Activated T-cell treated with anti-CD3 and anti-CD28 coated beads, Interleukin-2, amount 50 U/mL, for 72 hours (primary cell): Measurements from ENCODE around the gene L1CAM. TPM values are rescaled to one million over a fixed set of nuclear protein-coding genes. Genes with fewer than 3 reads are reported as not detected.
"Not testable (repeated sequence)": the region's sequence is repeated elsewhere in the genome, so short reads cannot be mapped to it uniquely, and the experiment has no call there.

Source experiments
- ATAC-seq, 2 donors: fragments of 150-1000 bp; cut with Tn5 transposase; replicated peaks in 1 of 2; 2 replicates each; pipeline ENCODE4 v1.10.0; 2021; ENCODE audit warnings: moderate library complexity in 2 of 2, mild to moderate bottlenecking in 1 of 2
- DNase-seq, 2 donors: peaks; one replicate each; pipeline ENCODE4 v3.0.0; 2021 to 2022; ENCODE audit warnings: mixed read lengths in 1 of 2
- H3K27ac Mint-ChIP-seq: one replicate; pipeline ENCODE4 v1.8.0; 2022; ENCODE audit warnings: mild to moderate bottlenecking, moderate library complexity, mixed read lengths
- H3K27me3 Mint-ChIP-seq: one replicate; pipeline ENCODE4 v1.8.0; 2022; ENCODE audit warnings: low read depth, mixed read lengths
- H3K36me3 Mint-ChIP-seq, 2 donors: one replicate each; pipeline ENCODE4 v1.8.0; 2022; ENCODE audit warnings: mixed read lengths in 2 of 2, mild to moderate bottlenecking in 1 of 2; ENCODE audit not compliant: insufficient read depth in 2 of 2
- H3K4me1 Mint-ChIP-seq: one replicate; pipeline ENCODE4 v1.8.0; 2022; ENCODE audit warnings: low read depth, mixed read lengths
- H3K4me3 Mint-ChIP-seq, 2 donors: one replicate each; pipeline ENCODE4 v1.8.0; 2022; ENCODE audit warnings: mild to moderate bottlenecking in 2 of 2, mixed read lengths in 2 of 2, moderate library complexity in 2 of 2
- H3K9me3 Mint-ChIP-seq, 2 donors: one replicate each; pipeline ENCODE4 v1.8.0; 2022; ENCODE audit warnings: mixed read lengths in 2 of 2
- total RNA-seq, 2 donors: library from RNA; stranded (reverse); gene quantifications; one replicate each; pipeline ENCODE4 v1.2.3, GENCODE V29; 2022

The L1CAM gene
- total RNA-seq, 2 donors from 2014 or later: 1.8 to 2.1 TPM

DNA sequence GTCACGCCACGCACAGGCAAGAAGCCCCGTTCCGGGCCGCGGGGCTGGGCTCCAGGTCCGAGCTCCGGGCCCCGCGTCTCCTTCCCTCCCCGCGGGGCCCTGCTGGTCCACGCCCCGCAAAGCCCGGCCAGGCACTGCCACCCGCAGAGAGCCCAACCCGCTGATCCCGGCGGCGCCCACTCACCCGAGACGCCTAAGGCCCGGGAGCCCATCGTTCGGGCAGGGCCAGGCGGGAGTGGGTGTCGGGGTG is 56.5 kb downstream of the L1CAM start:
- DNase-seq (no peak), ATAC-seq (peak; percentile 15 to 27)
- Mint-ChIP-seq H3K9me3 (no peaks in the 10 kb centered on the region), H3K27ac (no peak overlapping the region), H3K4me1 (no peaks in the 10 kb centered on the region), H3K4me3 (peak overlapping the region; percentile 47 to 52), H3K36me3 (no peaks in the 10 kb centered on the region), H3K27me3 (peaks cover 35% of the 10 kb centered on the region)

DNA sequence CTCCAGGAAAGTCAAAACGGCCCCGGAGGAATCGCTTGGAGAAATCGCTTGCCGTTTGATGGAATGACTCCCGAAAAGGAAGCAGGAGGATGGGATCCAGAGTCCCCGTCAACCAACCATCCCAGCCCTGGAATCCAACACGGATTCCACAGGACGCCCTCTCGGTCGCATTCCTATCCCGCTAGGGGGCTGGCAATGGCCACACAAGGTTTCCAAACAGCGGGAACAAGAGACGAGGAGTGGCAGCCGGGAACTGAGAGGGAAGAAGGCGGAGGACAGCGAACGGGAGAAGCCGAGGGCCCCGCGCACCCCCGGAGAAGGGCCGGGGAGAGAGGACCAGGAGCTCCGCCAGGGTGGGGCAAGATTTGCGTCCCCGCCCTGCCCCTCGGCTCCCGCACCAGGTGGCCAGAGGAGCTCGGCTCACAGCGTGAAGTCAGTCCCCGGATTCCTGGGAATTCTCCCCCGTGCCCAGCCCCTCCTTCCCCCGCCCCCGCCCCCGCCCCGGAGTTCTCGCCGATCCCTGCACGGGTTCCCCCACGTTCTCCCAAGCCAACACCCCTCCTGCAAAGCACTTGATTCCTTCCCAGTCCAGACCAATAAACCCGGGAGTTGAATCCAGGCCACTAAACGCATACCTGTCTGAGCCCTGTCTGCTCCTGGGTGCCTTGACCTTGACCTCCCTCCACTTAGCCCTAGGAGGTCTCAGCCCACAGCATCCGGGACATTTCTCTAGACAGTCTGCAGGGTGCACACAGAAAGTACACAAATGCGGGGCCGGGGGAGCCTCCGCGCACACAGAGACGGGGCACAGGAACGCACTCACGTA is 57.0 kb downstream of the L1CAM start:
- Mint-ChIP-seq H3K4me3 (peak overlapping the region; percentile 47 to 52), H3K27ac (no peak overlapping the region), H3K9me3 (no peaks in the 10 kb centered on the region), H3K4me1 (no peaks in the 10 kb centered on the region), H3K27me3 (peaks cover 35% of the 10 kb centered on the region), H3K36me3 (no peaks in the 10 kb centered on the region)
- peak; percentile 19 to 34 for ATAC-seq
- no peak for DNase-seq

DNA sequence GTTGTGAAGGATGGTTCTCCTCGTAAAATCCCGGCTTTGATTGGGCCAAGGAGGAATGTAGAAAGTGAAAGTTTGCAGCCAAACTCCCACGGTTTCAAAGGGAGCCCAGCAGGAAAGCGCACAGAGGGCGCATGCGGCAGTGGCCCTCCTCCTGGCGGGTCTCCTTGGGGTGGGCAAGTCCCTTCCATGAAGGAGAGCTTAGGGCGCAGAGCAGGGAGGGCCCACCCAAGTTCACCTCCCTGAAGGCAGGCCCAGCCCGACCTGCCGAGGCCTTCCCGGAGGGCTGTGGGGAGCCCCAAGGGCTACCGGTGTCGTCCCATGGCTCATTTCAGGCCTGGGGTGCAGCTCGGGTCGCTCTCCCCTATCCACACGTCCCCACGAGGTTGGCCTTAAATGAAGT is 57.7 kb downstream of the L1CAM start:
- Mint-ChIP-seq H3K27me3 (peaks cover 35% of the 10 kb centered on the region), H3K9me3 (no peaks in the 10 kb centered on the region), H3K4me3 (no peak overlapping the region), H3K4me1 (no peaks in the 10 kb centered on the region), H3K36me3 (no peaks in the 10 kb centered on the region), H3K27ac (no peak overlapping the region)
- ATAC-seq (no peak), DNase-seq (no peak)

DNA sequence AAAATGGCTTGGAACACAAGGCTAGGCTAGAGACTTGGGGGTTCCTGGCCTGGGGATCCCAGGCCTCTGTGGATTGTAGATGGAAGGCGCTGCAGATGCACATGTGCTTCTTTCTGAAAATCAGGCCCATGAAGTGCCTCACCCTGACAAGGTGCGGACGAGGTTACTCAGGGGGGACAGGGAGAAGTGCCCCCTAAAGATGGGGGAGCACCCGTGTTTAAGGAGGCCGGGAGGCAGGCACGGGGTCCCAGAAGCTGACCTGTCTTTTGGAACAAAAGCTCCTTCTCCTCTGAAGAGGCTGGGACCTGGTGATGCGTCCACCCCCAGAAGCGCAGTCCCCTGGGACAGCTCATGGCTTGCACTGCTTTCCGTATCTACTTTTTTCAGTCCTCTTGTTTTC is 58.1 kb downstream of the L1CAM start:
- H3K27me3 Mint-ChIP-seq: peaks cover 35% of the 10 kb centered on the region
- H3K27ac Mint-ChIP-seq: no peak overlapping the region
- no peak overlapping the region for H3K4me3 Mint-ChIP-seq
- H3K36me3 Mint-ChIP-seq: no peaks in the 10 kb centered on the region
- H3K9me3 Mint-ChIP-seq: no peaks in the 10 kb centered on the region
- DNase-seq (no peak), ATAC-seq (no peak)
- H3K4me1 Mint-ChIP-seq: no peaks in the 10 kb centered on the region

DNA sequence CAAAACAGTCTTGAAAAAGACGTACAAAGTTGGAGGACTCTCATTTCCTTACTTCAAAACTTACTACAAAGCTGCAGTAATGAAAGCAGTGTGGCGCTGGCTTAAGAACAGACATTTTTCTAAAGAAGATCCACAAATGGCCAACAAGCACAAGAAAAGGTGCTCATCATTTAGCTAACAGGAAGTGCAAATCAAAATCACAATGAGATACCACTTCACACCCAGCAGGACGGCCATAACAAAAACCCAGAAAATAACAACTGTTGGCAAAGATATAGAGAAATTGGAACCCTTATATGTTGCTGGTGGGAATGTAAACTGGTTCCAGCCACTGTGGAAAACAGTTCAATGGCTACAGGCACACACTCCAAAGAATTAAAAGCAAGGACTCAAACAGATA is 59.0 kb downstream of the L1CAM start:
- no peak for ATAC-seq
- DNase-seq: no peak
- Mint-ChIP-seq H3K27me3 (peaks cover 38% of the 10 kb centered on the region), H3K36me3 (no peaks in the 10 kb centered on the region), H3K4me3 (peak overlapping the region in 1 of 2 donors; percentile 15), H3K27ac (no peak overlapping the region), H3K9me3 (no peaks in the 10 kb centered on the region), H3K4me1 (peaks cover 8% of the 10 kb centered on the region)

DNA sequence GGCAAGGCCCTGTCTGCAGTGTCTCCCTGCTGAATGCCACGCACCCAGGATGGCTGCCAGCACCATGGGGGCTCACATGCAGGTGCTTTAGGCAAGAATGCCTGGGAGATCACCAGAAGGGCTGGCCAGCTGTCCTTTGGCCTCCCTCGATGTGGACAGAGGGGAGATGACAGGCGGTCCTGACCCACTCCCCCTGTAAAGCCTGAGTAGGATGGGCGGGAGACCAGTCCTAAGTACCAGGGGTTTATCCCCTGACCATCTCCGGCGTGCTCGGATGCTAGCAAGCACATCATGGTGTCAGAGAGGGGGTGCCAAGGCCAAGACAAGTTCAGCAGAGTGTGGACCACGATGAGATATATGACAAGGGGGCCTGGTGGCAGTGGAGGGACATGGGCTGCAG is 60.9 kb downstream of the L1CAM start:
- Mint-ChIP-seq H3K36me3 (no peaks in the 10 kb centered on the region), H3K27ac (no peak overlapping the region), H3K9me3 (no peaks in the 10 kb centered on the region), H3K4me1 (peaks cover 14% of the 10 kb centered on the region), H3K4me3 (no peak overlapping the region), H3K27me3 (peaks cover 27% of the 10 kb centered on the region)
- no peak for ATAC-seq
- no peak for DNase-seq

DNA sequence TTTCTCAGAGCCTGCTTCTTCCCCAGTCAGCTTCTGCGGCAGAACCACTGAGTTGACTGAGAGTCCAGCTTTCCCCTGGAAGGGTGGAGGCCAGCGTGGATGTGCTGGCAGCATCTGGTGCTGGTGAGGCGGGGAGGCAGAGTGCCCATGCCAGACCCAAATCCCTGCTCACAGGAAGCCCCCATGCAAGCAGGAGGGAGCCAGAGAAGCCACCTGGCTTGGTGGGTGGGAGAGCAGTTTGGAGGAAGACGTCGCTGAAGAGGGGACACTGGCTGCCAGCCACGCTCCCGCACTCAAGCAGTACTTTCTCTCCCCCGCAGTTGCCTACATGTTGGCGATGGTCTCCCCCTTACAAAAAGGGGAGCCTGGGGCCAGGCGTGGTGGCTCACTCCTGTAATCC is 61.6 kb downstream of the L1CAM start:
- Mint-ChIP-seq H3K36me3 (no peaks in the 10 kb centered on the region), H3K9me3 (no peaks in the 10 kb centered on the region), H3K4me3 (no peak overlapping the region), H3K4me1 (peaks cover 16% of the 10 kb centered on the region), H3K27ac (no peak overlapping the region), H3K27me3 (peaks cover 27% of the 10 kb centered on the region)
- no peak for ATAC-seq
- DNase-seq: no peak

DNA sequence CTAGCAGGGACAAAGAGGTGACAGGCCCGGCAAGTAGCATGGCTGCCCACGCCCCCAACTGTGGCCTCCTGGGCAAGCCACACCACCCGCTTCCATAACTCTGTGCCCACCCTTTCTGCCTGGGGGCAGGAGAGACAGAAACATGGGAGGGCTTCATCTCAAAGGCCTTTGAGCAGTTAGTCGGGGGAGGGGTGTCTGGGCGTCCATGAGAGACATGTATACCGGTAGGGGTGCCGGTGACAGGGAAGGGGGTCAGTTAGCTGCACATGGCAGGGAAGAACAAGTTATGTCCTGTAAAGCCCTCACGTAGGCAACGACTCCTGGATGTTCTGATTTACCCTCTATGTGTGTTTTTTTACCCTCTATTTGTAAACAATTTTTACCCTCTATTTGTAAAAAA is 64.9 kb downstream of the L1CAM start:
- Mint-ChIP-seq H3K27me3 (peaks cover 20% of the 10 kb centered on the region), H3K9me3 (no peaks in the 10 kb centered on the region), H3K4me3 (peak overlapping the region in 1 of 2 donors; percentile 28), H3K36me3 (no peaks in the 10 kb centered on the region), H3K4me1 (peaks cover 29% of the 10 kb centered on the region), H3K27ac (no peak overlapping the region)
- DNase-seq (no peak), ATAC-seq (no peak)

DNA sequence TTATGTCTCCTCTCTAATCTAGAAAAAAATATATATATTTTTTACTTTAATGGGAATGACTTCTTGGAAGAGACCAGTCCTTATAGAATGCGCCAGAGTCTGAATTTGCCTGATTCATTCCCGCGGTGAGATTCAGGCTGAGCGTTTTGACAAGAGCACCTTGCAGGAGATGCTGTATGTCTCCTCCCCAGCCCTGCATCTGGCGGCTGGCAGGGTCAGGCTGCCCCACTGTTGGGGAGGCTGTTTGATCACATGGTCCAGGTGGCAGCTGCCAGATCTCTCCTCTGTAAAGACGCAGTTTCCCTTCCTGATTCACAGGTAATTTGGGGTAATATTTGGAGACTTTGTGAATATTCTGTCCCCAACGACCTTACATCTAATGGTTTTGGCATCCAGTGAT is 65.4 kb downstream of the L1CAM start:
- H3K9me3 Mint-ChIP-seq: no peaks in the 10 kb centered on the region
- H3K27me3 Mint-ChIP-seq: peaks cover 20% of the 10 kb centered on the region
- ATAC-seq: no peak
- no peak overlapping the region for H3K27ac Mint-ChIP-seq
- peak overlapping the region in 1 of 2 donors; percentile 28 for H3K4me3 Mint-ChIP-seq
- peaks cover 29% of the 10 kb centered on the region for H3K4me1 Mint-ChIP-seq
- no peaks in the 10 kb centered on the region for H3K36me3 Mint-ChIP-seq
- no peak for DNase-seq

DNA sequence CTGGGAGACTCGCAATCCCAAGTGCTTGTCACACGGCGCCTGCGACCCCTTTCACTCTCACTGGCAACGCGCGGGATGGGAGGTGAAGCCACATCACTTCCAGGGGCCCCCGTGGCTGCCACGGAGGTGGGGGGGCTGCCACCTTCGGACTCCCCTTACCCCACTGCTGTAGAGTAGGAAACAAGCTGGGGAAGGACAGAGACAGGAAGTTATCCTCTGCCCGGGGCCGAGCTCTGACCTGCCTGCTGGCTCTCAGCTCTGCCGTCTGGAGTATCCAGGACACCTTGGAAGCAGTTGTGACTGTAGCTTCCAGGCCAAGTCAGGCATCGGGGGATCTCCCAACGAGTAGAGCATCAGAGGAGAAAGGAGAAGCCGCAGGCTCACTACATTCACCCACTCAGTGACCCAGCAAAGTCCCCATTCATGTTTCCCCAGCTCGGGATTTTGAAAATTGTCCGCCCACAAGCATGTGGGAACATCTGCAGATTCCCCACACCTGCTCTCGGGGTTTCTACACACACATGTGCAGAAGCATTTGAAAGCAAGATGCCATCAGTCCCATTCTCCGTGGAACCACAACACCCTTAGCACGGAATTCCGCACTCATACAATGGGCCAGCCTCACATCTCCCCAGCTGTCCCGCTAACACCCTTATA is 66.5 kb downstream of the L1CAM start:
- Mint-ChIP-seq H3K27me3 (peaks cover 28% of the 10 kb centered on the region), H3K36me3 (no peaks in the 10 kb centered on the region), H3K9me3 (no peaks in the 10 kb centered on the region), H3K4me1 (peaks cover 29% of the 10 kb centered on the region), H3K4me3 (peak overlapping the region; percentile 61 to 68), H3K27ac (no peak overlapping the region)
- ATAC-seq (peak; percentile 12 to 14), DNase-seq (no peak)

DNA sequence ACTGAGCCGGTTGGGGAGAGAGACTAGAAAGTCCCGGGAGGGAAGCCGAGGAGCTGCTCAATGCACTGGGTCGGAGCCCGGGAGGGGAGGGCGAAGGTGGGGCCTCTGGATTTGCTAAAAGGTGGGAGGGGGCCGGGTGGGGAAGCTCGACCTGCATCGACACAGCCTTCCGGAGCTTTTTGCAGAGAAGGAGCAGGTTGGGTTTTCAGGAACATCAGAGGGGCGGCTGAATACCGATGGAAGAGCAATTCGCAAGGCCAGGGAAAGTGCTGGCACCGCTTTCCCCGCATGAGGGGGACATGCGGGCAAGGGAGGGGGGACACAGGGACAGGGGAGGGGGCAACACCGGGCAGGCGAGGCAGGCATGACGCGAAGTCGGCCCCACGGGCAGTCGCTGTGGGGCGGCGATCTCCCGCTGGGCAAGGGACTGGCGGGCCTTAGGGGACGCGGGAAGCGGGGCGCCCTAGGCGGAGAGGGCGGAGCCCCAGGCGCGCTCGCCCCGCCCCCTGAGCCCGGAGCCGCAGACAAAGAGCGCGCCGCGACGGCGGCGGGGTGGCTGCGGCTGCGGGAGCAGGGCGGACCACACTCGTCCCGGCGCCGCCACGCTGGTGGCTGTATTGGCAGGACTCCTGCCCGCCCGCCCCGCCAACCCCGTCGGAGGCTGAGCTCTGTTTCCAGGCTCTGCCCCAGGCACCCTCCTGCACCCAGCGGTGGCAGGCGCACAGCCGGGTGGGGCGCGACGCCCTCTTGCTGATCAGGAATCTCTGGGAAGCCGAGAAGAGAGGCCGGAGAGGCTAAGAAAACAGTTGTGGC is 67.2 kb downstream of the L1CAM start:
- H3K4me1 Mint-ChIP-seq: peaks cover 29% of the 10 kb centered on the region
- ATAC-seq: peak; percentile 89
- DNase-seq: peak; percentile 63 to 69
- peaks cover 29% of the 10 kb centered on the region for H3K27me3 Mint-ChIP-seq
- H3K9me3 Mint-ChIP-seq: no peaks in the 10 kb centered on the region
- no peak overlapping the region for H3K27ac Mint-ChIP-seq
- no peaks in the 10 kb centered on the region for H3K36me3 Mint-ChIP-seq
- peak overlapping the region; percentile 68 to 73 for H3K4me3 Mint-ChIP-seq

DNA sequence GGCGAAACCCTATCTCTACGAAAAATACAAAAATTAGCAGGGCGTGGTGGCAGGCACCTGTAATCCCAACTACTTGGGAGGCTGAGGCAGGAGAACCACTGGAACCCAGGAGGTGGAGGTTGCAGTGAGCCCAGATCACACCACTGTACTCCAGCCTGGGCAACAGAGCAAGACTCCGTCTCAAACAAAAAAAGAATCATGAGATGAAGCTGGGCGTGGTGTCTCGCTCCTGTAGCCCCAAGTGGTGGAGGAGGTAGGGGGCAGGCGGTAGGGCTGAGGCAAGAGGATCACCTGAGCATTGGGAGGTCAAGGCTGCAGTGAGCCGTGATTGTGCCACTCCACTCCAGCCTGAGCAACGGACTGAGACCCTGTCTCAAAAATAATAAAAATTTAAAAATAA is 67.9 kb downstream of the L1CAM start:
- ATAC-seq, H3K27ac Mint-ChIP-seq, H3K9me3 Mint-ChIP-seq, DNase-seq, H3K36me3 Mint-ChIP-seq: not testable (repeated sequence)
- peaks cover 34% of the 10 kb centered on the region for H3K27me3 Mint-ChIP-seq
- H3K4me3 Mint-ChIP-seq: peak overlapping the region; percentile 49 to 73
- H3K4me1 Mint-ChIP-seq: peaks cover 29% of the 10 kb centered on the region
